GM23338 (cell line): ENCODE measurements around the gene LSP1. TPM values are rescaled to one million over a fixed set of nuclear protein-coding genes. Genes with fewer than 3 reads are reported as not detected.

Source experiments
- ATAC-seq: fragments of 200-7000 bp; cut with Tn5 transposase; 3 replicates; pipeline ENCODE4 v1.9.1; 2020
- DNase-seq: peaks from one replicate; pipeline ENCODE4 v3.0.0-alpha.2; 2015; ENCODE audit warnings: low spot score
- H2AFZ ChIP-seq: fragments of 200-600 bp; sonication (generic); 2 replicates; pipeline ENCODE4 v1.8.0; 2016; ENCODE audit warnings: antibody characterized with exemption, mild to moderate bottlenecking, moderate library complexity
- H3F3A ChIP-seq: fragments of 200-600 bp; sonication (generic); replicated peaks from 2 replicates; pipeline ENCODE4 v1.8.0; 2017; ENCODE audit warnings: antibody characterized with exemption, mixed run types, low read depth
- H3K27ac ChIP-seq: fragments of 200-600 bp; sonication (generic); 2 replicates; pipeline ENCODE4 v1.6.1; 2016; ENCODE audit warnings: low read depth
- H3K27me3 ChIP-seq: fragments of 200-600 bp; sonication (generic); 2 replicates; pipeline ENCODE4 v1.8.0; 2016; ENCODE audit warnings: mild to moderate bottlenecking, mixed run types, moderate library complexity; ENCODE audit not compliant: insufficient read depth
- H3K36me3 ChIP-seq: fragments of 200-600 bp; sonication (generic); 2 replicates; pipeline ENCODE4 v1.8.0; 2016; ENCODE audit warnings: mild to moderate bottlenecking; ENCODE audit not compliant: insufficient read depth
- H3K4me1 ChIP-seq: fragments of 200-600 bp; sonication (generic); 2 replicates; pipeline ENCODE4 v1.8.0; 2016; ENCODE audit warnings: mild to moderate bottlenecking, moderate library complexity; ENCODE audit not compliant: insufficient read depth
- H3K4me2 ChIP-seq: fragments of 200-600 bp; sonication (generic); 2 replicates; pipeline ENCODE4 v1.7.1; 2017; ENCODE audit warnings: mixed run types
- H3K4me3 ChIP-seq: fragments of 200-600 bp; sonication (generic); 2 replicates; pipeline ENCODE4 v1.6.1; 2016; ENCODE audit warnings: mixed run types
- H3K79me2 ChIP-seq: fragments of 200-600 bp; sonication (generic); replicated peaks from 2 replicates; pipeline ENCODE4 v1.8.0; 2017; ENCODE audit warnings: mild to moderate bottlenecking; ENCODE audit not compliant: insufficient read depth
- H3K9me2 ChIP-seq: fragments of 200-600 bp; sonication (generic); 2 replicates; pipeline ENCODE4 v1.8.0; 2017; ENCODE audit not compliant: insufficient read depth
- H4K20me1 ChIP-seq: fragments of 200-600 bp; sonication (generic); replicated peaks from 2 replicates; pipeline ENCODE4 v1.8.0; 2017; ENCODE audit warnings: mild to moderate bottlenecking; ENCODE audit not compliant: insufficient read depth
- H3K27ac Mint-ChIP-seq: 2 replicates; pipeline ENCODE4 v1.8.0; 2020; ENCODE audit warnings: inconsistent platforms, mild to moderate bottlenecking, moderate library complexity, mixed read lengths
- H3K27me3 Mint-ChIP-seq: 3 replicates; pipeline ENCODE4 v1.8.0; 2022; ENCODE audit warnings: low read depth, mild to moderate bottlenecking, moderate library complexity, mixed read lengths, inconsistent platforms; ENCODE audit not compliant: insufficient read depth, poor library complexity
- H3K36me3 Mint-ChIP-seq: 3 replicates; pipeline ENCODE4 v1.8.0; 2021; ENCODE audit warnings: low read depth, mild to moderate bottlenecking, inconsistent platforms, moderate library complexity, mixed read lengths
- H3K4me1 Mint-ChIP-seq: 3 replicates; pipeline ENCODE4 v1.8.0; 2020; ENCODE audit warnings: mild to moderate bottlenecking, inconsistent platforms, mixed read lengths
- H3K4me3 Mint-ChIP-seq: 3 replicates; pipeline ENCODE4 v1.8.0; 2021; ENCODE audit warnings: moderate library complexity, mild to moderate bottlenecking, inconsistent platforms, mixed read lengths
- H3K9me3 Mint-ChIP-seq: 3 replicates; pipeline ENCODE4 v1.8.0; 2020; ENCODE audit warnings: moderate library complexity, mild to moderate bottlenecking, inconsistent platforms, mixed read lengths
- CREB1 ChIP-seq: fragments of 250-450 bp; sonication (Bioruptor Pico); IDR thresholded peaks from 2 replicates; pipeline ENCODE4 v1.5.0; 2020; ENCODE audit warnings: low read depth, mild to moderate bottlenecking, moderate library complexity
- EZH2 ChIP-seq: fragments of 200-600 bp; sonication (generic); IDR thresholded peaks from one replicate; pipeline ENCODE4 v1.8.0; 2017; ENCODE audit warnings: antibody characterized with exemption, mild to moderate bottlenecking, low read depth; ENCODE audit not compliant: unreplicated experiment
- EZH2phosphoT487 ChIP-seq: fragments of 200-600 bp; sonication (generic); IDR thresholded peaks from one replicate; pipeline ENCODE4 v1.8.1; 2018; ENCODE audit warnings: antibody characterized with exemption; ENCODE audit not compliant: unreplicated experiment
- JUNB ChIP-seq: IDR thresholded peaks from one replicate; pipeline ENCODE4 v1.6.1; 2016; ENCODE audit warnings: antibody characterized with exemption; ENCODE audit not compliant: unreplicated experiment
- NANOG ChIP-seq: IDR thresholded peaks from 2 replicates; pipeline ENCODE4 v1.6.1; 2016; ENCODE audit warnings: antibody characterized with exemption, borderline replicate concordance
- POLR2AphosphoS5 ChIP-seq: IDR thresholded peaks from 2 replicates; pipeline ENCODE4 v1.6.1; 2016; ENCODE audit warnings: antibody characterized with exemption, low read depth
- STAT1 ChIP-seq: IDR thresholded peaks from one replicate; pipeline ENCODE4 v1.6.1; 2016; ENCODE audit warnings: antibody characterized with exemption; ENCODE audit not compliant: unreplicated experiment
- ZNF114 ChIP-seq: fragments of 250-450 bp; sonication (Bioruptor Pico); IDR thresholded peaks from 2 replicates; pipeline ENCODE4 v1.5.0; 2020; ENCODE audit warnings: mild to moderate bottlenecking, moderate library complexity
- ZNF331 ChIP-seq: fragments of 250-450 bp; sonication (Bioruptor Pico); IDR thresholded peaks from 2 replicates; pipeline ENCODE4 v1.5.0; 2020; ENCODE audit warnings: low read depth, mild to moderate bottlenecking, moderate library complexity
- polyA plus RNA-seq: library from polyadenylated mRNA; unstranded; fragments of >200 nt; fragmentation: Nextera tagmentation; extraction: Ambion mirVana; gene quantifications from 2 replicates; pipeline ENCODE4 v1.2.1, GENCODE V29; 2016
- total RNA-seq: library from RNA; depleted of rRNA; stranded (reverse); fragments of >200 nt; shearing (Covaris generic); gene quantifications from 2 replicates; pipeline ENCODE4 v1.2.3, GENCODE V29; 2014
- TF ChIP-seq, protein P1 (sequence below): IDR thresholded peaks from 2 replicates; pipeline ENCODE4 v1.6.1; 2016; ENCODE audit warnings: antibody characterized with exemption
- TF ChIP-seq, protein P2 (sequence below), 2 experiments: fragments of 200-600 bp in 1 of 2; sonication (generic) in 1 of 2; conservative IDR thresholded peaks; 2 replicates each; pipeline versions ENCODE4 v1.5.1 to v1.6.1; 2016 to 2017; ENCODE audit warnings: antibody characterized with exemption in 2 of 2, low read depth in 2 of 2, mild to moderate bottlenecking in 2 of 2, moderate library complexity in 1 of 2
- TF ChIP-seq, protein P3 (sequence below): IDR thresholded peaks from one replicate; pipeline ENCODE4 v1.6.1; 2018; ENCODE audit warnings: antibody characterized with exemption; ENCODE audit not compliant: unreplicated experiment
- TF ChIP-seq, protein P4 (sequence below): fragments of 250-450 bp; sonication (Bioruptor Pico); IDR thresholded peaks from 2 replicates; pipeline ENCODE4 v1.5.0; 2020; ENCODE audit warnings: mild to moderate bottlenecking, moderate library complexity

Gene LSP1
- total and polyA plus RNA-seq, 2 experiments from 2014 or later, result 0.84 TPM; not detected in 1

DNA sequence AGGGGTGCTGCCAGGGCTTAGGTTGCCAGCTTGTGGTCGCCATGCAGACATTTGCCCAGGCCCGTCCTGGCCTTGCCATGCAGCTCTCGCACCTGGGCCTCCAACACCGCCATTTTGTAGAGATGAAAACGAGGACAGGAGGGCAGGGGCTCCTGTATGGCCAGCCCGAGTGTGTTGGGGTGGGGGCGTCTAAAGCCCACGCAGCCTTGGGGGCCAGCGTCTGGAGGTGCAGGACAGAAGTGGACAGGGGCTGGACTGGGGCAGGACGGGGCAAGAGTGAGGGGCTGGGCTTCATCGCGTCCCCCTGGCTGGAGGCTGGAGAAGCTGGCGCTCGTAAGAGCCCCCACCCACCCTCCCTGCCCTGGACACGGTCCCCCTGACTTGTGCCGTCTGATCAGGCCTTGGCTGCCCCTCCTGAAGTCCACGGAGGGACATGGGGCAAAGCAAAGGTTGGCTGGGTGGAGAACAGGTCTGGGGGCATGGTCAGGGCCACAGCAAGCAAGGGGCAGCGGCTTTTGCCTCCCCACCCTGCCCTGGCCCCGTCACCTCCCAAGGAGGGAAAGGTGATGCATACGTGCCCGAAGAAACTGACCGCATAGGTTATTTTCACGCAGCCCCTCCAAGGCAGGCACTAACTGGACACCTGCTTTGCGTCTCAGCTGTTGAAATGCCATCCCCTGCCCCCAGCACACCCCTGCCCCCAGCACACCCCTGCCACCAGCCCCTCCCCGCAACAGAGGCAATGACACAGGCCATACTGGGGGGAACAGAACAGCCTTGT is 67.4 kb downstream of the LSP1 start:
- no peak for ATAC-seq
- Mint-ChIP-seq H3K4me3 (no peak overlapping the region), H3K9me3 (no peaks in the 10 kb centered on the region), H3K36me3 (no peaks in the 10 kb centered on the region), H3K4me1 (no peaks in the 10 kb centered on the region), H3K27me3 (no peaks in the 10 kb centered on the region), H3K27ac (no peak overlapping the region)
- H3F3A ChIP-seq, result no peaks in the 10 kb centered on the region
- H3K36me3 ChIP-seq, result no peaks in the 10 kb centered on the region
- H3K79me2 ChIP-seq, result no peaks in the 10 kb centered on the region
- TF ChIP-seq, protein P1, sequence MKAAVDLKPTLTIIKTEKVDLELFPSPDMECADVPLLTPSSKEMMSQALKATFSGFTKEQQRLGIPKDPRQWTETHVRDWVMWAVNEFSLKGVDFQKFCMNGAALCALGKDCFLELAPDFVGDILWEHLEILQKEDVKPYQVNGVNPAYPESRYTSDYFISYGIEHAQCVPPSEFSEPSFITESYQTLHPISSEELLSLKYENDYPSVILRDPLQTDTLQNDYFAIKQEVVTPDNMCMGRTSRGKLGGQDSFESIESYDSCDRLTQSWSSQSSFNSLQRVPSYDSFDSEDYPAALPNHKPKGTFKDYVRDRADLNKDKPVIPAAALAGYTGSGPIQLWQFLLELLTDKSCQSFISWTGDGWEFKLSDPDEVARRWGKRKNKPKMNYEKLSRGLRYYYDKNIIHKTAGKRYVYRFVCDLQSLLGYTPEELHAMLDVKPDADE, result no peak
- TF ChIP-seq ZNF331 (no peak), NANOG (no peak), CREB1 (CRISPR knock-in tag) (no peak), EZH2 (no peak), POLR2AphosphoS5 (no peak), STAT1 (no peak), ZNF114 (CRISPR knock-in tag) (no peak), EZH2phosphoT487 (no peak), JUNB (no peak)
- TF ChIP-seq, protein P2, sequence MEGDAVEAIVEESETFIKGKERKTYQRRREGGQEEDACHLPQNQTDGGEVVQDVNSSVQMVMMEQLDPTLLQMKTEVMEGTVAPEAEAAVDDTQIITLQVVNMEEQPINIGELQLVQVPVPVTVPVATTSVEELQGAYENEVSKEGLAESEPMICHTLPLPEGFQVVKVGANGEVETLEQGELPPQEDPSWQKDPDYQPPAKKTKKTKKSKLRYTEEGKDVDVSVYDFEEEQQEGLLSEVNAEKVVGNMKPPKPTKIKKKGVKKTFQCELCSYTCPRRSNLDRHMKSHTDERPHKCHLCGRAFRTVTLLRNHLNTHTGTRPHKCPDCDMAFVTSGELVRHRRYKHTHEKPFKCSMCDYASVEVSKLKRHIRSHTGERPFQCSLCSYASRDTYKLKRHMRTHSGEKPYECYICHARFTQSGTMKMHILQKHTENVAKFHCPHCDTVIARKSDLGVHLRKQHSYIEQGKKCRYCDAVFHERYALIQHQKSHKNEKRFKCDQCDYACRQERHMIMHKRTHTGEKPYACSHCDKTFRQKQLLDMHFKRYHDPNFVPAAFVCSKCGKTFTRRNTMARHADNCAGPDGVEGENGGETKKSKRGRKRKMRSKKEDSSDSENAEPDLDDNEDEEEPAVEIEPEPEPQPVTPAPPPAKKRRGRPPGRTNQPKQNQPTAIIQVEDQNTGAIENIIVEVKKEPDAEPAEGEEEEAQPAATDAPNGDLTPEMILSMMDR (conservative IDR thresholded peaks at IDR 0.05; ENCODE audit: low read depth in 2 of 2), result no peak
- TF ChIP-seq, protein P3, sequence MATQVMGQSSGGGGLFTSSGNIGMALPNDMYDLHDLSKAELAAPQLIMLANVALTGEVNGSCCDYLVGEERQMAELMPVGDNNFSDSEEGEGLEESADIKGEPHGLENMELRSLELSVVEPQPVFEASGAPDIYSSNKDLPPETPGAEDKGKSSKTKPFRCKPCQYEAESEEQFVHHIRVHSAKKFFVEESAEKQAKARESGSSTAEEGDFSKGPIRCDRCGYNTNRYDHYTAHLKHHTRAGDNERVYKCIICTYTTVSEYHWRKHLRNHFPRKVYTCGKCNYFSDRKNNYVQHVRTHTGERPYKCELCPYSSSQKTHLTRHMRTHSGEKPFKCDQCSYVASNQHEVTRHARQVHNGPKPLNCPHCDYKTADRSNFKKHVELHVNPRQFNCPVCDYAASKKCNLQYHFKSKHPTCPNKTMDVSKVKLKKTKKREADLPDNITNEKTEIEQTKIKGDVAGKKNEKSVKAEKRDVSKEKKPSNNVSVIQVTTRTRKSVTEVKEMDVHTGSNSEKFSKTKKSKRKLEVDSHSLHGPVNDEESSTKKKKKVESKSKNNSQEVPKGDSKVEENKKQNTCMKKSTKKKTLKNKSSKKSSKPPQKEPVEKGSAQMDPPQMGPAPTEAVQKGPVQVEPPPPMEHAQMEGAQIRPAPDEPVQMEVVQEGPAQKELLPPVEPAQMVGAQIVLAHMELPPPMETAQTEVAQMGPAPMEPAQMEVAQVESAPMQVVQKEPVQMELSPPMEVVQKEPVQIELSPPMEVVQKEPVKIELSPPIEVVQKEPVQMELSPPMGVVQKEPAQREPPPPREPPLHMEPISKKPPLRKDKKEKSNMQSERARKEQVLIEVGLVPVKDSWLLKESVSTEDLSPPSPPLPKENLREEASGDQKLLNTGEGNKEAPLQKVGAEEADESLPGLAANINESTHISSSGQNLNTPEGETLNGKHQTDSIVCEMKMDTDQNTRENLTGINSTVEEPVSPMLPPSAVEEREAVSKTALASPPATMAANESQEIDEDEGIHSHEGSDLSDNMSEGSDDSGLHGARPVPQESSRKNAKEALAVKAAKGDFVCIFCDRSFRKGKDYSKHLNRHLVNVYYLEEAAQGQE, result no peak
- TF ChIP-seq, protein P4, sequence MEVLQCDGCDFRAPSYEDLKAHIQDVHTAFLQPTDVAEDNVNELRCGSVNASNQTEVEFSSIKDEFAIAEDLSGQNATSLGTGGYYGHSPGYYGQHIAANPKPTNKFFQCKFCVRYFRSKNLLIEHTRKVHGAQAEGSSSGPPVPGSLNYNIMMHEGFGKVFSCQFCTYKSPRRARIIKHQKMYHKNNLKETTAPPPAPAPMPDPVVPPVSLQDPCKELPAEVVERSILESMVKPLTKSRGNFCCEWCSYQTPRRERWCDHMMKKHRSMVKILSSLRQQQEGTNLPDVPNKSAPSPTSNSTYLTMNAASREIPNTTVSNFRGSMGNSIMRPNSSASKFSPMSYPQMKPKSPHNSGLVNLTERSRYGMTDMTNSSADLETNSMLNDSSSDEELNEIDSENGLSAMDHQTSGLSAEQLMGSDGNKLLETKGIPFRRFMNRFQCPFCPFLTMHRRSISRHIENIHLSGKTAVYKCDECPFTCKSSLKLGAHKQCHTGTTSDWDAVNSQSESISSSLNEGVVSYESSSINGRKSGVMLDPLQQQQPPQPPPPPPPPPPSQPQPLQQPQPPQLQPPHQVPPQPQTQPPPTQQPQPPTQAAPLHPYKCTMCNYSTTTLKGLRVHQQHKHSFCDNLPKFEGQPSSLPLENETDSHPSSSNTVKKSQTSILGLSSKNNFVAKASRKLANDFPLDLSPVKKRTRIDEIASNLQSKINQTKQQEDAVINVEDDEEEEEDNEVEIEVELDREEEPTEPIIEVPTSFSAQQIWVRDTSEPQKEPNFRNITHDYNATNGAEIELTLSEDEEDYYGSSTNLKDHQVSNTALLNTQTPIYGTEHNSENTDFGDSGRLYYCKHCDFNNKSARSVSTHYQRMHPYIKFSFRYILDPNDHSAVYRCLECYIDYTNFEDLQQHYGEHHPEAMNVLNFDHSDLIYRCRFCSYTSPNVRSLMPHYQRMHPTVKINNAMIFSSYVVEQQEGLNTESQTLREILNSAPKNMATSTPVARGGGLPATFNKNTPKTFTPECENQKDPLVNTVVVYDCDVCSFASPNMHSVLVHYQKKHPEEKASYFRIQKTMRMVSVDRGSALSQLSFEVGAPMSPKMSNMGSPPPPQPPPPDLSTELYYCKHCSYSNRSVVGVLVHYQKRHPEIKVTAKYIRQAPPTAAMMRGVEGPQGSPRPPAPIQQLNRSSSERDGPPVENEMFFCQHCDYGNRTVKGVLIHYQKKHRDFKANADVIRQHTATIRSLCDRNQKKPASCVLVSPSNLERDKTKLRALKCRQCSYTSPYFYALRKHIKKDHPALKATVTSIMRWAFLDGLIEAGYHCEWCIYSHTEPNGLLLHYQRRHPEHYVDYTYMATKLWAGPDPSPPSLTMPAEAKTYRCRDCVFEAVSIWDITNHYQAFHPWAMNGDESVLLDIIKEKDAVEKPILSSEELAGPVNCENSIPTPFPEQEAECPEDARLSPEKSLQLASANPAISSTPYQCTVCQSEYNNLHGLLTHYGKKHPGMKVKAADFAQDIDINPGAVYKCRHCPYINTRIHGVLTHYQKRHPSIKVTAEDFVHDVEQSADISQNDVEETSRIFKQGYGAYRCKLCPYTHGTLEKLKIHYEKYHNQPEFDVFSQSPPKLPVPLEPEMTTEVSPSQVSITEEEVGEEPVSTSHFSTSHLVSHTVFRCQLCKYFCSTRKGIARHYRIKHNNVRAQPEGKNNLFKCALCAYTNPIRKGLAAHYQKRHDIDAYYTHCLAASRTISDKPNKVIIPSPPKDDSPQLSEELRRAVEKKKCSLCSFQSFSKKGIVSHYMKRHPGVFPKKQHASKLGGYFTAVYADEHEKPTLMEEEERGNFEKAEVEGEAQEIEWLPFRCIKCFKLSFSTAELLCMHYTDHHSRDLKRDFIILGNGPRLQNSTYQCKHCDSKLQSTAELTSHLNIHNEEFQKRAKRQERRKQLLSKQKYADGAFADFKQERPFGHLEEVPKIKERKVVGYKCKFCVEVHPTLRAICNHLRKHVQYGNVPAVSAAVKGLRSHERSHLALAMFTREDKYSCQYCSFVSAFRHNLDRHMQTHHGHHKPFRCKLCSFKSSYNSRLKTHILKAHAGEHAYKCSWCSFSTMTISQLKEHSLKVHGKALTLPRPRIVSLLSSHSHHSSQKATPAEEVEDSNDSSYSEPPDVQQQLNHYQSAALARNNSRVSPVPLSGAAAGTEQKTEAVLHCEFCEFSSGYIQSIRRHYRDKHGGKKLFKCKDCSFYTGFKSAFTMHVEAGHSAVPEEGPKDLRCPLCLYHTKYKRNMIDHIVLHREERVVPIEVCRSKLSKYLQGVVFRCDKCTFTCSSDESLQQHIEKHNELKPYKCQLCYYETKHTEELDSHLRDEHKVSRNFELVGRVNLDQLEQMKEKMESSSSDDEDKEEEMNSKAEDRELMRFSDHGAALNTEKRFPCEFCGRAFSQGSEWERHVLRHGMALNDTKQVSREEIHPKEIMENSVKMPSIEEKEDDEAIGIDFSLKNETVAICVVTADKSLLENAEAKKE (CRISPR knock-in tag), result no peak
- no peaks in the 10 kb centered on the region for H4K20me1 ChIP-seq
- no peak for DNase-seq
- H3K9me2 ChIP-seq, result no peaks in the 10 kb centered on the region
- no peak overlapping the region for H2AFZ ChIP-seq
- no peak overlapping the region for H3K27ac ChIP-seq
- no peak overlapping the region for H3K4me2 ChIP-seq
- no peak overlapping the region for H3K4me3 ChIP-seq
- no peaks in the 10 kb centered on the region for H3K4me1 ChIP-seq
- H3K27me3 ChIP-seq, result no peaks in the 10 kb centered on the region
